ENCODE results near the gene SLF2.

Gene SLF2

GRCh38 chr10:100908378-100908777 lies 4.4 kb upstream of the SLF2 start:
- TF ChIP-seq CTCF (IDR thresholded peaks at IDR 0.05; ENCODE audit: insufficient read depth, low read depth, low read length, missing control alignments): no peak
- no peak for DNase-seq (ENCODE audit: low read depth)

GRCh38 chr10:100909501-100910263 lies 3.1 kb upstream of the SLF2 start:
- no peak for DNase-seq (ENCODE audit: low read depth)
- TF ChIP-seq CTCF (IDR thresholded peaks at IDR 0.05; ENCODE audit: insufficient read depth, low read depth, low read length, missing control alignments): no peak
- H3K4me3 ChIP-seq (ENCODE audit: low read length): no peak overlapping the region

More at GRCh38 chr10:100908378-100908777, 4.4 kb upstream of the SLF2 start:
- H3K4me3 ChIP-seq (ENCODE audit: low read length): no peak overlapping the region

- H3K4me3 ChIP-seq (ENCODE audit: low read length): no peak overlapping the region
- no peak for DNase-seq (ENCODE audit: low read depth)
- no peak for TF ChIP-seq CTCF (IDR thresholded peaks at IDR 0.05; ENCODE audit: insufficient read depth, low read depth, low read length, missing control alignments)
Measured at GRCh38 chr10:100911472-100911871, 1.3 kb upstream of the SLF2 start.

- TF ChIP-seq CTCF (IDR thresholded peaks at IDR 0.05; ENCODE audit: insufficient read depth, low read depth, low read length, missing control alignments): no peak
- no peak for DNase-seq (ENCODE audit: low read depth)
- peak overlapping the region; percentile 98 for H3K4me3 ChIP-seq (ENCODE audit: low read length)
Measured at GRCh38 chr10:100912013-100912604, 654 bp upstream of the SLF2 start.

GRCh38 chr10:100913470-100913865 lies 705 bp downstream of the SLF2 start:
- H3K4me3 ChIP-seq (ENCODE audit: low read length): peak overlapping the region; percentile 98
- no peak for TF ChIP-seq CTCF (IDR thresholded peaks at IDR 0.05; ENCODE audit: insufficient read depth, low read depth, low read length, missing control alignments)
- peak; percentile 10 for DNase-seq (ENCODE audit: low read depth)

GRCh38 chr10:100917071-100917470 lies 4.3 kb downstream of the SLF2 start:
- H3K4me3 ChIP-seq (ENCODE audit: low read length): no peak overlapping the region
- no peak for TF ChIP-seq CTCF (IDR thresholded peaks at IDR 0.05; ENCODE audit: insufficient read depth, low read depth, low read length, missing control alignments)
- no peak for DNase-seq (ENCODE audit: low read depth)
